GM21717 (cell line): ENCODE measurements around the gene PI4KB.
"Not testable (repeated sequence)": the region's sequence is repeated elsewhere in the genome, so short reads cannot be mapped to it uniquely, and the experiment has no call there.

ENCODE experiments used
- ATAC-seq: cut with Tn5 transposase; IDR thresholded peaks from one replicate; pipeline ENCODE4 v1.9.1; 2021; ENCODE audit warnings: mild to moderate bottlenecking, moderate library complexity; ENCODE audit not compliant: unreplicated experiment

The PI4KB gene

GRCh38 chr1:151281969-151282882 is 45.0 kb downstream of the PI4KB start, which contains the start of gene ZNF687:
TSS of gene ZNF687 (plus strand) at chr1:151282299. CDS start at chr1:151286292, 3,993 bp downstream.
- peak; percentile 75 for ATAC-seq

DNA sequence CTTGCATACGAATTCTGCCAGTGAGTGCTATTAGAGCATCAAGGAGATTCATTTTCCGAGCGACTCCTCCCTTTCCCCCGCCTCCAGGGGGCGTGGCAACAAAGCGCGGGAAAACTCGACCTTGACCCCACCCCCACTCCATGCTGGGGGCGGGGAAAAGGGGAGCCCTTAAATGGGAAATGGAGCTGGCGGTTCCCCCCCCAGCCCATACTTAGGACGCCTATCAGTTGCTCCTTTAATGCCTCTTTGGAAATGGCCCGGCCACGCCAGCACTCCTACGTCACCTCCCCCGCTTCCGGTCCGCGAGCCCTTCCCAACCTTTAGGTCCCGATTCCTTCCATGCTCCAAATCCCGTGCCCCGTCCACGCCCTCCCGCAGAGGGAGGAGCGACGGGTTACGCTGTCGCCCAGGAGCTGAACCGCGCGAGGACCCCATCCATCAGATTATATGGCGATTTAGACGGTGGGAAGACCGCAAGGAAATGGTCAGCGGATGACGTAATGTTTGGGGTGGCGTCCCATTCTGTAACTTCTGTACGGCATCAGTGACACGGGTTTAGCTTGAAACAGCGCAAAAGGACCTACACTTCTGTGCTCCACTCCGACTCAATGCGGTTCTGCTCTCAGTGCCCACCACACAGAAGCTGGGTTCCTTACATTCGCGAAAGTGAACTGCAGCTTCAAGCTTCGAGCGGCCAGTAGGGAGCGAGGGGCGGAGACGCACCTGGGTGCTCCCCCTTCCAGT is 45.8 kb downstream of the PI4KB start:
- peak; percentile 34 for ATAC-seq

DNA sequence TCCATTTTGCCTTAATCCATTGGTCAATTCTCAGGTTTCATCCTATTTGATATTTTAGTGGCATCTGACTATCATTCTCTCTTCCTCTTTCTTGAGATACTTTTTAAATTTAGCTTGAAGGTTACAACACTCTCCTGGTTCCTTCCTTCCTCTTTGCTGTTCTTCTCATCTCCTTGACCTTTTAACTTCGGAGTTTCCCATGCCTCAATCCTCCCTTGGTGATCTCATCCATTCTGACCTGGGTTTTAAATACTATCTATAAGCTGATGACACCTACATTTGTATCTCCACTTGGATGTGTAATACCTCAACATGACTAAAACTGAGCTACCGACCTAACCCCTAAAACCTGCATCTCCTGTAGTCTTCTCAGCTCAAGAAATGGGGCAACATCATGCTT is 50.0 kb downstream of the PI4KB start:
- no peak for ATAC-seq

- not testable (repeated sequence) for ATAC-seq
These were observed 51.9 kb downstream of the PI4KB start for GRCh38 chr1:151275341-151275740.

DNA sequence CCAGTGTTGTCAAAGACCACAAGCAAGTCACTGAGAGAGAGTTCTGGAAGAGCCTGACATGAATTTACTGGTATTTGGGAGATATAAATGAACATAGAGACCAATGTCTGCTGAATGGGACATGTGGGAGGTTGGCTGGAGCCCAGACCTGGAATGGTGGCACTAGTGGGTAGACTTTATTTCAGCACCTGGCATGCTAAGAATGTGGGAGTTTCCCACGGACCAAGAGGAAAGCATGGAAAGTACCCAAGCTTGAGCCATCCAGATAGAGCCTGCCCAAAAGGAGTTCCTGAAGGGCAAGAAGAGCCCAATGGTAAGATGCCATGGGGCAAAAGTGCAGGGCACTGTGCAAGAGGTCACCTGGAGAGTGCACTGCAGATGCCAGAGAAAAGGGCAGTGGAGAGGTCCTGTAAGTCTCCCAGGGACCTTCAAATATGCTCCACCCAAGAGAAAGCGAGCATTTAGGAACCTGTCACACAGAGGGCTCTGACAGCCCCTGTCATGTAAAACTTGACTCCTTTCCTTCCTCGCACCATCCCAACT is 53.2 kb downstream of the PI4KB start:
- no peak for ATAC-seq

DNA sequence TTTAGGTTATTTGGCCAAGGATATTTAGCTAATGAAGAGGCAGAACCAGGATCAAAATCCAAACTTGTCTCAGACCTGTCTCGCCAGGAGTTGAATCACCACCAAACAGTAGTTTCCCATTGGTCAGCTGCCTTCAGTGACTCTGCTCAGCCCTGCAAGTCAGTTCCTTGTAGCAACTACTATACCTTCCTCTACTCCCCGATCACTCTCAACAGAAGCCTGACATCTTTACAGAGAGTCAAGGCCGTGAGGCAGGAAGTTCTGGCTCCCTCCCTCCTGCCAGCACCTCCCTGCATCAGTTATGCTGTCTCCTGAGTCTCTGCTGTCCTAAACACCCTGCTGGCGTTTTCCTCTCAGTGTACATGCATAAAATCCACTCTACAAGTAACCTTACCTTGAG is 59.5 kb downstream of the PI4KB start:
- no peak for ATAC-seq

DNA sequence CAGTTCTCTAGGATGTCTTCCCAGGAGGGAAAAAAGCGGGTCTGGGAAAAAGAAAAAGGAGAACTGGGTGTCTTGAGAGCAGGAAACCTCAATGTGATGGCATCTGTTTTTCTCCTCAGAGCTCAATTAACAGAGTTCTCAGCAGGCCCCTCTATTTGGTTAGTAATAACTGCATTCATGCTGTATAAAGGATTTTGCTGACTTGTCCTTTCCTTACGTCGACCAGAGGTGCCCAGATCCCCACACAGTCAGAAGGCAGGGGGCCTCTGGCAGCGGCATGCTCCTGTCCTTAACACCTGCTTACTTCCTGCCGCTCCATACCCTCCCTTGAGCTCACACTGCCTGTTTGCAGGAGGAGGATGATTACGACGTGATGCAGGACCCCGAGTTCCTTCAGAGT is 60.4 kb downstream of the PI4KB start:
- ATAC-seq, result no peak

- ATAC-seq, result no peak
These were observed 60.9 kb downstream of the PI4KB start for GRCh38 chr1:151266315-151266714.

DNA sequence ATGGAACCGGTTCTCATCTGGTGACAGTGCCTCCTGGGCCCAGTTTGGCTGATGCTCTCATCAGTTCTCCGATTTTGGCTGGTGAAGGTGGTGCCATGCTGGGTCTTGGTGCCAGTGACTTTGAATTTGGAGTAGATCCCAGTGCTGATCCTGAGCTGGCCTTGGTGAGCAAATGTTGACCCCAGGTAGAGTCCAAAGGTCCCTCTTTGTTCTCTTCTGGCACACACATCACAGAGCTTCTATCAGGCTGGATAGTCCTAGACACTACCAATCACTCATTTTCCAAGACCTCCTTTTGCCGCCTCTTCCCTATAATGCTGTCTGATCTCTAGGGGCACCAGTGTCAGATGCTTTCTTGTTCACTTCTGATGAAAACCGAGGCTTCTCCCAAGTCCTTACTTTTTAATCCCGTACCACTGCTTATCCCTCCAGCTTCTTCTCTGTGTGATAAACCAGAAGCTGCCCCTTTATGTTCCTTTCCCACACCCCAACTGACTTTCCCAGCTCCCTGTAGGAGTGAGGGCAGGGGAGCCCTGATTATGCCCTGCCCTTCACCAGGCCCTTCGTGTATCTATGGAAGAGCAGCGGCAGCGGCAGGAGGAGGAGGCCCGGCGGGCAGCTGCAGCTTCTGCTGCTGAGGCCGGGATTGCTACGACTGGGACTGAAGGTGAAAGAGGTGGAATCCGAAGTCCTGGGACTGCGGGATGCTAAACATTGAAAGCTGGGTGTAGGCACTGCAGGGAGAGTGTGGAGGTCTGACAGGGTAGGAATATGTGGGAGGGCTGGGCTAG is 61.6 kb downstream of the PI4KB start:
- no peak for ATAC-seq

GRCh38 chr1:151259351-151259750 is 67.9 kb downstream of the PI4KB start:
- ATAC-seq, result no peak

- no peak for ATAC-seq
These were observed 71.8 kb downstream of the PI4KB start for GRCh38 chr1:151255381-151255780.

DNA sequence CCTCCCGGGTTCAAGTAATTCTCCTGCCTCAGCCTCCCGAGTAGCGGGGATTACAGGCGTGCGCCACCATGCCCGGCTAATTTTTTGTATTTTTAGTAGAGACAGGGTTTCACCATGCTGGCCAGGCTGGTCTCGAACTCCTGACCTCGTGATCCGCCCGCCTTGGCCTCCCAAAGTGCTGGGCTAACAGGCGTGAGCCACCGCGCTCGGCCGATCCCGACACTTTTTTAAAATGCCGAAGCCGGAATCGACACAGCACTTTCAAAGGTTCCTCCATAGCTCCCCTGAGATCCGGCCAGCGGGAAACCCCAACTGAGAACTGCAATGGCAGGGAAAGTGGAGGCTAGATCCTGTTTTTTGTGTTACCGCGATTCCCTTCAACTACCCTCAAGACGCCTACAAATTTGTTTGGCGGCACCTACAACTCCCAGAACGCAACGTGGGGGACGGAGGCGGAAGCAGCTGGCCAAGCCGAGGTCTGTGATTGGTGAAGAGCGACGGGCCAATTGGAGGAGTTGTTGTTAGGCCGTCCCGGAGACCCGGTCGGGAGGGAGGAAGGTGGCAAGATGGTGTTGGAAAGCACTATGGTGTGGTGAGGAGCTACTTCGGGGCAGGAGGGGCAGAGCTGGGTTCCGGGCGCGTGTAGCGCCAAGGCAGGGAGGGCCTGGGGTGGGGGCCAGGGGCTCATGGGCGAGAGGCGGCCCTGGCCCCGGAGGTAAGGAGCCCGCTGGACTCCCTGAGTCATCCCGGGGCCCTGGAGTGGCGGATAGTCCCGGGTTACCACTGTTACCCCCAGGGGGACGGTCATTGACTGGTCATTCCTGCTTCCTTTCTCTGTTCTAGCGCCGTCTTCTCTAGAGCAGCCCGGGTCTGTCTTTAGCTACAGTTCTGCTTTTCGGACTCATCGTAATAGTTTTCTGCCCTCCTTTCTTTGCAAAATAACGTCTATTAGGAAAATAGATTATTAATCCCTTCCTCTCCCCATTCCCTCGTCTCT is 72.7 kb downstream of the PI4KB start, which contains the start of gene PSMD4:
TSS of gene PSMD4 (plus strand) at position 518 of the 997 bp plus-strand sequence. CDS start at position 567, 49 bp downstream.
- ATAC-seq, result peak; percentile 93

- ATAC-seq, result no peak
These were observed 75.4 kb downstream of the PI4KB start for GRCh38 chr1:151251656-151252470.

DNA sequence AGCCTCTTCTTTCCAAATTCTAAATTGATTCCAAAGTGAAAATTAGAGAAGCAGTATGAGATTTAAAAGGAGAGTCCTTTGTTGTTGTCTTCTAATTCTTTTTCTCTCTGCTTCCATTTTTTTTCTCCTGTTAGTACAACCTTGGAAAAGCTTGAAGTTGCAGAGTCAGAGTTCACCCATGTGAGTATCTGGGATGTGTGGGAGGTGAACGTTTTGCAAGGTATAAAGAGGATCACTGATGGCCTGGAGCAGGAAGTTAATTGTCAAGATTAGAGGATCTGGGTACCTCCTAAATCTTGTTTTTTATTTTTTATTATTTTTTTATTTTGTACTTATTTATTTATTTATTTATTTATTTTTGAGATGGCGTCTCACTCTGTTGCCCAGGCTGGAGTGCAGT is 80.4 kb downstream of the PI4KB start:
- no peak for ATAC-seq

- ATAC-seq, result no peak
These were observed 83.5 kb downstream of the PI4KB start for GRCh38 chr1:151243683-151244216.

DNA sequence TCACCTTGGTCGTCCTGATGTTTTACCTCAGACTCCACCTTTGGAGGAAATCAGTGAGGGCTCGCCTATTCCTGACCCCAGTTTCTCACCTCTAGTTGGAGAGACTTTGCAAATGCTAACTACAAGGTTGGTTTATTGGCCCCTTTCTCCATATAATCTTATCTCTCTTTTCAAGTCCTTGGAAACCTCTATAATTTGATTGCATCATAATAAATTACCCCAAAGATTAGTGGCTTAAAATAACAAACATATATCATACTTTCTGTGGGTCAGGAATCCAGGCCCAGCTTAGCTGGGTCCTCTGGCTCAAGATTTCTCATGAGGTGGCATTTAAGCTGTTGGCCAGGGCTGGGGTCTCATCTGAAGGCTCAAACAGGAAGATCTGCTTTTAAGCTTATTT is 84.8 kb downstream of the PI4KB start:
- ATAC-seq, result no peak
